ENCODE data around the gene SRP72.

SRP72 gene, protein sequence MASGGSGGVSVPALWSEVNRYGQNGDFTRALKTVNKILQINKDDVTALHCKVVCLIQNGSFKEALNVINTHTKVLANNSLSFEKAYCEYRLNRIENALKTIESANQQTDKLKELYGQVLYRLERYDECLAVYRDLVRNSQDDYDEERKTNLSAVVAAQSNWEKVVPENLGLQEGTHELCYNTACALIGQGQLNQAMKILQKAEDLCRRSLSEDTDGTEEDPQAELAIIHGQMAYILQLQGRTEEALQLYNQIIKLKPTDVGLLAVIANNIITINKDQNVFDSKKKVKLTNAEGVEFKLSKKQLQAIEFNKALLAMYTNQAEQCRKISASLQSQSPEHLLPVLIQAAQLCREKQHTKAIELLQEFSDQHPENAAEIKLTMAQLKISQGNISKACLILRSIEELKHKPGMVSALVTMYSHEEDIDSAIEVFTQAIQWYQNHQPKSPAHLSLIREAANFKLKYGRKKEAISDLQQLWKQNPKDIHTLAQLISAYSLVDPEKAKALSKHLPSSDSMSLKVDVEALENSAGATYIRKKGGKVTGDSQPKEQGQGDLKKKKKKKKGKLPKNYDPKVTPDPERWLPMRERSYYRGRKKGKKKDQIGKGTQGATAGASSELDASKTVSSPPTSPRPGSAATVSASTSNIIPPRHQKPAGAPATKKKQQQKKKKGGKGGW

DNA sequence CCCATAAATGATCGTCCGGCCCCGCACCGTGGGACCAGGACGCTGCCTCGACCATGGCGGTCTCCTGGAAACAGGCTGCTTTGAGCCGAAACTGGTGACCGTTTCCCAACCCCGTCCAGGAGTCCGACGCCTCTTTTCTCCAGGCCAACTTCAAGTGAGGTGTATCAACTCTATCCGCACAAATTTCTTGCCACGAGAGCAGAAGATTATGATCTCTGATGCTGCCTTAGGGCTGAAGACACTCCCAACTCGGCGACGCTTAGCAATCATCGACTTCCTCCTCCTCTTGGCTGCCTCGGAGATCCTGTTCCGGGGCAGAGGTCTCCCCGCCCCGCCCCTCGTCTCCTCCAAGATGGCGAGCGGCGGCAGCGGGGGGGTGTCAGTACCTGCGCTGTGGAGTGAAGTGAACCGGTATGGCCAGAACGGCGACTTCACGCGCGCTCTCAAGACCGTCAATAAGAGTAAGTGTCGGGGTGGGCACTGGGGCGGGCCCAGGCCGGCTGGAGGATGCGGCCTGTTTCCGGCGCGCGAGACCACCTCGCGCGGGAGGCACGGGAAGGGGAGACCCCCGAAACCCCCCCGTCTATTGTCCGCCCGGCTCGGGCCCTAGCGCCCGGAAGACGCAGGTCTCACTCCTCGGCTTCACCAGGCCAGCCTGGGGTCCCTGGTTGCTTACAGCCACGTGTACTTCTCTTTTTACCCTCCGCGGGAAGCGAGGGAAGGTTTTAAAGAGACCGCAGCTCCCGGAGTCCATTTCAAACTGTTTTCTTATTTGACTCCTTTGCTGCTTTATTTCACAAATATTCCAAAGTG is at the start of gene SRP72:
Gene SRP72 (plus strand): TSS at position 334 of the 813 bp plus-strand sequence. CDS start 19 bp downstream, at position 353.
- Mint-ChIP-seq H3K4me3 (peak within 1 kb of the TSS; percentile 94 to 99), H3K4me1 (peaks cover 40% of the 10 kb centered on the region), H3K27me3 (no peaks in the 10 kb centered on the region), H3K9me3 (no peaks in the 10 kb centered on the region), H3K27ac (peak within 1 kb of the TSS; percentile 97 to 100)
- DNase-seq (peak; percentile 82 to 88), ATAC-seq (peak; percentile 96)

DNA sequence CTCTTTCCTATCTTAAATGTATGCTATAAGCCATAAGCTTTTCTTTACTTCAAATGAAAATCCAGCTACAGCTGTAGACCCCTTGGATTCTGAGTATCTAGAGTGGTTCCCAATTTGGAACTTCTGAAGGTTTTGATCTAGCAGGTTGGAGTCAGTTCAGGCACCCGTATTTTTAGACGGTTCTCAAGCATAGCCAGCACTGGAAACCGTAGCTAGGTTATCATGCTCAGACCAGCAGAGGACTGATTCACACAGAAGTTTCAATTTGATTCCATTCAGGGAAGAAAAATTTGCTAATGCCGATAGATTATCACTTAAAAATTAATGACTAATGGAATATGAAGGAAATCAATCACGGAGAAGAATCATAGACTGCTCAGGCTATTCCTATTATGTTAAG is 43.2 kb upstream of the SRP72 start:
- H3K27me3 Mint-ChIP-seq, result no peaks in the 10 kb centered on the region
- no peak for DNase-seq
- peaks cover 23% of the 10 kb centered on the region for H3K4me1 Mint-ChIP-seq
- H3K9me3 Mint-ChIP-seq, result no peaks in the 10 kb centered on the region
- H3K4me3 Mint-ChIP-seq, result no peak overlapping the region
- H3K27ac Mint-ChIP-seq, result no peak overlapping the region
- no peak for ATAC-seq

DNA sequence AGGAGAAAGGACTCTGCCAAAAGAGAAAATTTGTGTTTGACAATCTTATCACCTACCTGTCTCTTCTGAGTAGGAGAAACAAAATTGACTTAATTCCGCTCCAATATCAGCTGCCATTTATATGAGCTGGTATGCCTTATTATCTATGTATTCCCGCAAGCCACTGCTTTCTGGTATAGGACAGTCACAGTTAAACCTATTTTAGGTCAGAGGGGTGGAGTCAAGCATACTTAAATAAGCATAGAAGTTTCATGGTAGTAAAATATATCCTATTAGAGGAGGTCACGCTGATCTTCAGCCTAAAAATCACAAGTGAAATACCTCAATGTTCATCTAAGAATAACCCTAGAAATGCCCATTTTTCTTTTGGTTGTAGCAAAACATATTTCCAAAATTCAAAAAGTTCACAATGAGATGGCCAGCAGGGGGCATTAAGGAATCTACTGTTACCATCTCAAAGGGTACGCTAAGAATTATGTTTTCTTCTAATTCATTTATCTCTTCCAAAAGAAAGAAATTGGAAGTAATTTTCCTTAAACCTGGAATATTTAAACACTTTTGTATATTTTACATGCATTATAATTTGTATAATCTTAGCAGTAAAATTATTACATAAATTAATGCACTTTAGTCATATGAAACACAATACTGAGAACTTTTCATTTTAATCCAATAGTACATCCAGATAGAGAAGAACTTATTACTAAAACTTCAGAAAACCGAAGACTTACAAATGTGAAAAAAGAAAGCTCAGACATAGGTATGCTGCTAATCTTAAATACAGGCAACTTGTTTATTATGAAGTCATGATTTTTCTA is 42.5 kb upstream of the SRP72 start:
- Mint-ChIP-seq H3K4me3 (no peak overlapping the region), H3K27me3 (no peaks in the 10 kb centered on the region), H3K9me3 (no peaks in the 10 kb centered on the region), H3K27ac (no peak overlapping the region), H3K4me1 (peaks cover 30% of the 10 kb centered on the region)
- peak in 1 of 2 donors; percentile 9 for DNase-seq
- ATAC-seq, result no peak

DNA sequence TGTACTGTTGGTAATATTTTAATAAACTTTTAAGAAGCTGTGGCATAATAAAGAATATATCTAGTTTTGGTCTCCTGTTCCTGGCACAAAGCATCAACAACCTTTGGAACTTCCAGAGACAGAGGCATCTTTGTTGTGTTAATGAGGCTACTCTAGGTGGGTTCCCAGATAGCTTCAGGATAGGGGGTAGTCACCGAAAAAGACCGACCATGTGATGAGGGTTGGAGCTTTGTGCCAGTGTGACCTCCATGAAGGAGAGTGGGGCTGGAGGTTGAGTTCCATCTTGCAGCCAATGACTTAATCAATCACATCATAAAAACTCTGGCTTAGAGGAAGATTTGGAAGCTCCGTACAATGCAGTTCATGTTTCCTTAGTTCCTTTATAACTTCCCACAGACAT is 41.9 kb upstream of the SRP72 start:
- H3K4me1 Mint-ChIP-seq, result peaks cover 33% of the 10 kb centered on the region
- no peaks in the 10 kb centered on the region for H3K27me3 Mint-ChIP-seq
- H3K9me3 Mint-ChIP-seq, result no peaks in the 10 kb centered on the region
- H3K27ac Mint-ChIP-seq, result no peak overlapping the region
- no peak for DNase-seq
- no peak for ATAC-seq
- no peak overlapping the region for H3K4me3 Mint-ChIP-seq

DNA sequence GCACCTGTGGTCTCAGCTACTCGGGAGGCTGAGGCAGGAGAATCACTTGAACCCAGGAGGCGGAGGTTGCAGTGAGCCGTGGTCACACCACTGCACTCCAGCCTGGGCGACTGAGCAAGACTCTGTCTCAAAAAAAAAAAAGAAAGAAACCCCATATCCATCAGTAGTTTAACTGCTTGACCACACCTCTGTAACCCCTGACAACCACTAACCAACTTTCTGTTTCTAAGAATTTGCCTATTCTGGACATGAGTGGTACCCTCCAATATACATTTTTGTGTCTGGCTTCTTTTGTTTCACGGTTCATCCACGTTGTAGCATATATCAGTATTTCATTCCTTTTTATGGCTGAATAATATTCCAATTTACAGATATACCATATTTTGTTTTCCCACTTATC is 41.1 kb upstream of the SRP72 start:
- Mint-ChIP-seq H3K4me3 (no peak overlapping the region), H3K27ac (no peak overlapping the region), H3K27me3 (no peaks in the 10 kb centered on the region), H3K4me1 (peaks cover 33% of the 10 kb centered on the region), H3K9me3 (no peaks in the 10 kb centered on the region)
- DNase-seq (no peak), ATAC-seq (peak; percentile 45)

DNA sequence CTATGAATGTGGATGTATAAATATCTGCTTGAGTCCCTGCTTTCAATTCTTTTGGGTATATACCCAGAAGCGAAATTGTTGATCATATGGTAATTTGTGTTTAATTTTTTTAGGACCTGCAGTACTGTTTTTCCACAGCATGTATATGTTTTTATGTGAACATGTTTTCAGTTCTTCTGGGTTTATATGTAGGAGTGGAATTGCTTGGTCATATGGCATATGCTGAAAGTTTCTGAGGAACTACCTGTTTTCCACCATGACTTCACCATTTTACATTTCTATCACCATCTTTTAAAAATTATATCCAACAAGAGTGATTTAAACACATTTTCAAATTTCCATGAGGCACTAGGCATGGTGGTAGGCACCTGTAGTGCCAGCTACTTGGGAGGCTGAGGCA is 40.2 kb upstream of the SRP72 start:
- DNase-seq, result no peak
- no peaks in the 10 kb centered on the region for H3K27me3 Mint-ChIP-seq
- H3K9me3 Mint-ChIP-seq, result no peaks in the 10 kb centered on the region
- ATAC-seq, result no peak
- peaks cover 40% of the 10 kb centered on the region for H3K4me1 Mint-ChIP-seq
- H3K4me3 Mint-ChIP-seq, result no peak overlapping the region
- H3K27ac Mint-ChIP-seq, result no peak overlapping the region

DNA sequence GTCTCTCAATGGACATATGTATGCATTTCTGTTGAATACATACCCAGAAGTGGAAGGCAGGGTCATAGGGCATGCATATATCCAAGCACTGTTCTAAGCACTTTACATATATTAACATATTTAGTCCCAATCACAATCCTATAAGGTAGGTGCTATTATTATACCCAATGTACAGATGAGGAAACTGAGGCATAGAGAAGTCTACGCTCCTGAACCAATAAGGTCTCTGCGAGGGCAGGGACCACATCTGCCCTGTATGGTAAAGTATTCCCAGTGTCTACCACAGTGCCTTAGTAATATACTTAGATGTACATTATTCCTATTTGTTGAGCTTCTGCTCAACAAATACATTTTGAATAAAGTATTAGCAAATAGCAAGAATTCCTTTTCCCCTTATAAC is 37.2 kb upstream of the SRP72 start:
- DNase-seq, result no peak
- ATAC-seq, result no peak
- Mint-ChIP-seq H3K4me1 (peaks cover 54% of the 10 kb centered on the region), H3K4me3 (no peak overlapping the region), H3K27ac (no peak overlapping the region), H3K9me3 (no peaks in the 10 kb centered on the region), H3K27me3 (no peaks in the 10 kb centered on the region)

DNA sequence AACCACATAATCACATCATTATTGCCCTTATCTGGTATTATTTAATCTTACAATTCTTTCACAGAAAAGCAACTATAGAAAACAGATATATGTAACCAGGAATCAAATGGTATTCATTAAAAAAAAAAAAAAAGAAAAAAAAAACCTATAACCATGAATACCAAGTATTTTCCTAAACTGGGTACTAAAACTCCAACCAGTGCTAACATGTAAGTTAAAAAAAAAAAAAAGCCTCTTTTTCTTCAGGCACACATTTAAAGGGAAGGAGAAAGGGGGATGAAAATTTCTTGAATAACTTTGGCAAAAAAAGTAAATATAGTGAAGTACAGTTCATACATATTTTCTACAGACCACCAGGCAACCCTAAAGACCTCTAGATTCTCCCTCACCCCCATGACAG is 34.1 kb upstream of the SRP72 start:
- H3K4me1 Mint-ChIP-seq, result peaks cover 46% of the 10 kb centered on the region
- H3K4me3 Mint-ChIP-seq, result peak overlapping the region; percentile 94 to 97
- no peak overlapping the region for H3K27ac Mint-ChIP-seq
- H3K9me3 Mint-ChIP-seq, result no peaks in the 10 kb centered on the region
- no peak for DNase-seq
- no peak for ATAC-seq
- H3K27me3 Mint-ChIP-seq, result no peaks in the 10 kb centered on the region

DNA sequence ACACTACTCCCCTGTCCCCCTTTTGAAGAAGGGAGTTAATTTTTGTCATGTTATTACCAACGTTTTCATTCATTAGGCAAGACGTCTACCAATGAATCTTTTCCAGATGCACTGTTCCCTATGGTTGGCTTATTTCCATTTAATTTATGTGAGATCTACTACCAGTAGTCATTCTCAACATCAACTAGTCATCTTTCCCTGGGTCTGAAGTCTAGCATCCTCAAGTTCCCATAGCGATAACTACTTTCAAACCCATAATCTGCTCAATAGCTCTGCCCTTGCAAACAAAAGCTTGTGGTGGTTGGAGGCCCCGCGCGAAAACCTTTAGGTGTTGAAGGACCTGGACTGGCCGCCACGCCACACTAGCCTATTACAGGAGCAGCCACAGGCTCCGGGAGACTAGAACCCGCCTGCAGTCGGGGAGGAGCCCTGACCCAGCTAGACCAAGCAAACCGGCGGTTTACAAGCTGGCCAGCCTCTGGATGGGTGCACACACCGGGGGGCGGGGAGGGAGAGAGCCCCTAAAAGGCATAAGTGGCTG is 32.7 kb upstream of the SRP72 start:
- Mint-ChIP-seq H3K4me1 (peaks cover 46% of the 10 kb centered on the region), H3K27me3 (no peaks in the 10 kb centered on the region), H3K4me3 (peak overlapping the region; percentile 94 to 97), H3K27ac (peak overlapping the region; percentile 98), H3K9me3 (no peaks in the 10 kb centered on the region)
- DNase-seq (peak; percentile 36 to 49), ATAC-seq (peak; percentile 7)

DNA sequence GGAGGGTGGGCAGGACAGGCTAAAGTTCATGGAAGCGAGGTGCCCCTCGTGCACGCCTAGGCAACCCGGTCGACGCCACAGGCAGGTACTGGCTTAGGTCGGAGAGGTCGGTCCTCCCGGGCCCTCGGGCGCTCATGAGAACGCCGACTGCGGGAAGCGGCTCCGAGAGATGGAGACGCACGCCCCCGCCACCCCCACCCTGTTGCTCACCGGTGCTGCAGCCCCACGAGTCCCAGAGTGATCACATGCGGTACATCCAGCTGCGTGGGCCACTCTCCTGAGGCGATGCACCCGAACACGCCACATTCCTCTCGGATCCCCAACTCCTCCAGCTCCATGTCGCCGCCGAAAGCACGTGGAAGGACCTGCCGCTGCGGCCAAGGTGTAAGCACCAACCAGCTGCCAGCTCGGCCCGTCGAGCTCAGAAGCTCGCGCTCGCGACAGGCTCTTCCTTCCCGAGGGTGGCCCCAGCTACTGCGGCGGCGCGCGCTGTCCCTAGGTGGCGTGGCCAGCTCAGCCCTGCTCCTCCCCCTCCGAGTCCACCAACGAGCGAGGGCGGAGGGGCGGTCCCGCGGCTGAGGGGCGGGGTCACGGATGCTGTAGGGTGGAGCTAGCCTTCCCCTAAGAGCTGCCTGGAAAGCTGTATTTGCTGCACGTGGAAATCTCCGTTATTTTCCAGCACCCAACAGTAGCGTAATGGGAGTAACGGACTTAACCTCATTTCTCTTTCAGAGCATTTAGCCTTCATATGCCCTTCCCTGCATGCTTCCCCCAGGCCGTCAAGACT is 32.1 kb upstream of the SRP72 start, which contains the start of gene PPAT:
Gene PPAT (minus strand): TSS at position 476 of the 787 bp plus-strand sequence. CDS start 138 bp downstream, at position 338.
- peak; percentile 85 for ATAC-seq
- Mint-ChIP-seq H3K4me3 (peak within 1 kb of the TSS; percentile 94 to 97), H3K27me3 (no peaks in the 10 kb centered on the region), H3K4me1 (peaks cover 47% of the 10 kb centered on the region), H3K27ac (peak within 1 kb of the TSS; percentile 98), H3K9me3 (no peaks in the 10 kb centered on the region)
- peak; percentile 99 for DNase-seq

DNA sequence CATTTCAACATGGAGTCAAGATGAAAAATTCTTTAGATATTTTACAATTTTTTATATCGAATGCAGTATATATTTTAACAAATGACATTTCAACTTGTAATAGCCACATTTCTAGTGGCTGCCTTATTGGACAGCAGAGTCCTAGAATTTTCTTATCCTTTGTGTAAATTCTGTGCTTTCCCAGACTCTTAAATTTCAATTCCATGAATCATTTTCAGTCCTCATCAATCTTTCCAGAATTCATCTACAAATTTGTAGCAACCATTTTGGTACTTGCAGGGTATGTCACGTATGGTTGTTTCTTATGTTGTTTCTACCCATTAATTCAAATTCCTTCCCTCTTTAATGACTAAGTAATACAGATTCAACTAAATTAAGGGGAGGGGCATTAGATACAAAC is 28.7 kb upstream of the SRP72 start:
- no peaks in the 10 kb centered on the region for H3K9me3 Mint-ChIP-seq
- H3K4me1 Mint-ChIP-seq, result peaks cover 59% of the 10 kb centered on the region
- no peak overlapping the region for H3K27ac Mint-ChIP-seq
- ATAC-seq (no peak), DNase-seq (no peak)
- peak overlapping the region in 1 of 2 donors; percentile 70 for H3K4me3 Mint-ChIP-seq
- no peaks in the 10 kb centered on the region for H3K27me3 Mint-ChIP-seq

DNA sequence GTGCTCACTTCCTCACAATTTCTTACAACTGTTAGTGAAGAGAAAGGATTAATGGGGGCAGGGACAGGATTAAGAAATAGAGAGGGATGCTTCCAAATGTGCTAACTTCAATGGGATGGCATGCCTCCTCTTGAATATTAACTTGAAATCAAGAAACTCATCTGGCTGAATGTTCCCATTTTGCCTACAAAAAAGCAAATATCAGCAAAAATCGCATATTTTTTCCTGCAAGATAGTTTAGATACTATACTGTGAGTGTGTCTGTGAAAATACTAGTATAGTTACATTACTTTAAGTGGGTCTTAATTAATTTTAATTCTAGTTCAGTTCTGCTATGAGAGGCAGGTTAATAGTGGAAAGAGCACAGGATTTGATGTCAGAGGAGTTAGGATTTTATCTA is 26.4 kb upstream of the SRP72 start:
- no peak for DNase-seq
- Mint-ChIP-seq H3K4me1 (peaks cover 70% of the 10 kb centered on the region), H3K9me3 (no peaks in the 10 kb centered on the region), H3K27ac (no peak overlapping the region), H3K27me3 (no peaks in the 10 kb centered on the region), H3K4me3 (peak overlapping the region in 1 of 2 donors; percentile 31)
- no peak for ATAC-seq

DNA sequence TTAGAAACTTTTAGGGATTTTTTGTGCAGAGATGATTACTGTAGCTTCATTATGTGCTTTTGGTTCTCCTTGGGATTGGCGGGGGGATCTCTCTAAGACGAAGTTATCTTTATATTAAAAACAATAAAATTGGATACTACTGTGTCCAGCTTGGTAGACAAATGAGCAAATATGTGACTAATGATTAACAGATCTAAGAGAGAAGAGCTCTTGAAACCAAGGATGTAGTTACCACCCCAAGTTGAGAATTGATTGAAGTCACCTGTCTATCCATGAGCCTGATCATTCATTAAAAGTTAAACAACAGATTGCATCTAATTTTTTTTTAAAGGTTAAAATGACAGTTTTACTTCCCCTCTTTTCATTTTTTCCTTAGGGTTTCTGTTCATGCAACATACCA is 22.7 kb upstream of the SRP72 start:
- peak overlapping the region in 1 of 2 donors; percentile 5 for H3K4me3 Mint-ChIP-seq
- DNase-seq, result no peak
- peak overlapping the region in 1 of 2 donors; percentile 75 for H3K27ac Mint-ChIP-seq
- no peaks in the 10 kb centered on the region for H3K9me3 Mint-ChIP-seq
- no peak for ATAC-seq
- H3K27me3 Mint-ChIP-seq, result no peaks in the 10 kb centered on the region
- H3K4me1 Mint-ChIP-seq, result peaks cover 55% of the 10 kb centered on the region

DNA sequence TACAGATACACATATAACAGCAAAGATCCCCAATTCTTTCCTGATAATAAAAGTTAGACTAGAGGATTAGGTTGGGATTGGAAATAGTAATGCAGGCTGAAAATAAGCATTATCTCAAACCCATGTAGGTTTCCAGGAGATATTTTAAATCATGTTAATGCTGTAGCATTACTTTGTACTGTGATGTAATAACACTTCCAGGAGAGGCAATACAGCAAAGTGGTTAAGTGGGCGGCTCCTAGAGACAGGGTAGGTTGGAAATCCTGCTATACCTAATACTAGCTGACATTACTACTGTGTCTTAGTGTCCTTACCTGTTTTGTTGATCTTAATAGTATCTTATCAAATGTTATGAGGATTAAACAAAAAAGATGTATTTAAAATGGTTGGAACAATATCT is 21.7 kb upstream of the SRP72 start:
- Mint-ChIP-seq H3K4me1 (peaks cover 45% of the 10 kb centered on the region), H3K4me3 (no peak overlapping the region), H3K27ac (peak overlapping the region; percentile 91 to 94), H3K9me3 (no peaks in the 10 kb centered on the region), H3K27me3 (no peaks in the 10 kb centered on the region)
- ATAC-seq, result peak; percentile 90
- DNase-seq, result peak in 1 of 2 donors; percentile 28
